Measurements from ENCODE around the gene RPS6KA2.

RPS6KA2 gene

DNA sequence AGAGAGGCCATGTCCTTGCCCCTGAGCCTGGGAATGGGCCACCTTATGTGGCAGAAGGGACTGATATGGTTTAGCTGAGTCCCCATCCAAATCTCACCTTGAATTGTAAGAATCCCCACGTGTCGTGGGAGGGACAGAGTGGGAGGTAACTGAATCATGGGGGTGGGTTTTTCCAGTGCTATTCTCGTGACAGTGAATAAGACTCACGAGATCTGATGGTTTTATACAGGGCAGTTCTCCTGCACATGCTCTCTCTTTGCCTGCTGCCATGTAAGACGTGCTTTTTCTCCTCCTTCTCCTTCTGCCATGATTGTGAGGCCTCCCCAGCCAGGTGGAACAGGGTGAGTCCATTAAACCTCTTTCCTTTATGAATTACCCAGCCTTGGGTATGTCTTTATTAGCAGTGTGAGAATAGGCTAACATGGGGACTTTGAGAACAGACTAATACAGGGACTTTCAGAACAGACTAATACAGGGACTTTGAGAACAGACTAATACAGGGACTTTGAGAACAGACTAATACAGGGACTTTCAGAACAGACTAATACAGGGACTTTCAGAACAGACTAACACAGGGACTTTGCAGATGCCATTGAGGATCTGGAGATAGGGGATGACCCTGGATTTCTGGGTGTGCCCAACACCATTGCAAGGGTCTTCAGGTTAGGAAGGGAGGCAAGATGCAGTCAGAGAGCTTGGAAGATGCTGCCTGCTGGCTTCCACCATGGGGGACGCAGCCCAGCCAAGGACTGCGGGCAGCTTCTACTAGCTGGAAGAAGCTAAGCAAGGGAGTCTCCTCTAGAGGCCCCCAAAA, 127.5 kb downstream of the RPS6KA2 start:
- no peak for DNase-seq (ENCODE audit: low read depth in 2 of 2)
- H3K4me3 ChIP-seq (replicated peaks in 1 of 2; ENCODE audit: low read depth in 2 of 2, low read length in 2 of 2), result no peak overlapping the region
- TF ChIP-seq, protein P1, sequence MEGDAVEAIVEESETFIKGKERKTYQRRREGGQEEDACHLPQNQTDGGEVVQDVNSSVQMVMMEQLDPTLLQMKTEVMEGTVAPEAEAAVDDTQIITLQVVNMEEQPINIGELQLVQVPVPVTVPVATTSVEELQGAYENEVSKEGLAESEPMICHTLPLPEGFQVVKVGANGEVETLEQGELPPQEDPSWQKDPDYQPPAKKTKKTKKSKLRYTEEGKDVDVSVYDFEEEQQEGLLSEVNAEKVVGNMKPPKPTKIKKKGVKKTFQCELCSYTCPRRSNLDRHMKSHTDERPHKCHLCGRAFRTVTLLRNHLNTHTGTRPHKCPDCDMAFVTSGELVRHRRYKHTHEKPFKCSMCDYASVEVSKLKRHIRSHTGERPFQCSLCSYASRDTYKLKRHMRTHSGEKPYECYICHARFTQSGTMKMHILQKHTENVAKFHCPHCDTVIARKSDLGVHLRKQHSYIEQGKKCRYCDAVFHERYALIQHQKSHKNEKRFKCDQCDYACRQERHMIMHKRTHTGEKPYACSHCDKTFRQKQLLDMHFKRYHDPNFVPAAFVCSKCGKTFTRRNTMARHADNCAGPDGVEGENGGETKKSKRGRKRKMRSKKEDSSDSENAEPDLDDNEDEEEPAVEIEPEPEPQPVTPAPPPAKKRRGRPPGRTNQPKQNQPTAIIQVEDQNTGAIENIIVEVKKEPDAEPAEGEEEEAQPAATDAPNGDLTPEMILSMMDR (IDR thresholded peaks at IDR 0.05; ENCODE audit: low read depth, low read length), result no peak

DNA sequence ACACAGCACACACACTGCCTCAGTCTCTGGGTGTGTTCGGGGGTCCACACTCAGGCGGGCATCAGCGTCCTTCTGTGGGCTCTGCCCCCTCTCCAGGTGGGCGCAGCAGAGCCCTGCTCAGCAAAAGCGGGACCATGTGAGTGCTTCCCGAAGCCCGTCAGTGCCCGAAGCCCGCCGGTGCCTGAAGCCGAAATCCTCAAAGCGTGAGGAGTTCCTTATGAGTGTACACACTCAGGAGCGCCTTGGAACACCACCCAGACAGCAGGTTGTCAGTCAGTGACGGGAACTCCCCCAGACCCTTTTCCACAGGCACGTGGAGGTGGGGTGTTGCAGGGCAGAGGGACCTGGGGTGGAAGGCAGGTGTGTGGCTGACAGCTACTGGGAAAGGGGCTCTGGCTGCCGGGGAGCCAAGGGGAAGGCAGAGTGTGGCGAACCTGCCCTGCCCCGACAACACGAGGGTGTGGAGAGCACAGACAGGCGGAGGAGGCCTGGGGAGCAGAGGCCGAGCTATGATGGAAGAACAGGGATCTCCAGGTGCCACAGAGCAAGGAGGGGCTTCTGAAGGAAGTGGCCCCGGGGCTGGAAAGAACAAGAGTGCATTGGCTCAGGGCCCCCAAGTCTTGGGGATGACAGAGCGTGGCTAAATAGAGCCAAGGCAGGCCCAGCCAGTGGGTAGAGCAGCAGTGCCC, 128.2 kb downstream of the RPS6KA2 start:
- DNase-seq (ENCODE audit: low read depth in 2 of 2), result no peak
- H3K4me3 ChIP-seq (replicated peaks in 1 of 2; ENCODE audit: low read depth in 2 of 2, low read length in 2 of 2), result no peak overlapping the region
- TF ChIP-seq, protein P1 (IDR thresholded peaks at IDR 0.05; ENCODE audit: low read depth, low read length), result no peak

DNA sequence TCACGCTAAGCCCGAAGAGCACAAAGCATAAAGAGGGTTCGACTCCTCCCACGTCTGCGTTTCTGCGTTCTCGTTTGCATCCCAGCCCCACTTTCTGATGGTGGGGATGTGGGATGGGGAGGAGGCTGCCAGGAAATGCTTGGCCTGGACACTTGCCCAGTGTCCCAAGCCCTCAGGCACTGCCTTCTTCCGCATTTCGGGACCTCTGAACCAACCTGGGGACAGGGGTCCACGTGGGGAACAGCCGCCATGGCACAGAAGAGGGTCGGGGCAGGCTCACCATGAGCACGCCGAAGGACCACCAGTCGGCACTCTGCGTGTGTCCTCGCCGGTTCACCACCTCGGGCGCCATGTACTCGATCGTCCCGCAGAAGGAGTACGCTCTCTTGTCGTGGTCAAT, 128.8 kb downstream of the RPS6KA2 start:
- TF ChIP-seq, protein P1 (IDR thresholded peaks at IDR 0.05; ENCODE audit: low read depth, low read length), result no peak
- no peak overlapping the region for H3K4me3 ChIP-seq (replicated peaks in 1 of 2; ENCODE audit: low read depth in 2 of 2, low read length in 2 of 2)
- no peak for DNase-seq (ENCODE audit: low read depth in 2 of 2)

DNA sequence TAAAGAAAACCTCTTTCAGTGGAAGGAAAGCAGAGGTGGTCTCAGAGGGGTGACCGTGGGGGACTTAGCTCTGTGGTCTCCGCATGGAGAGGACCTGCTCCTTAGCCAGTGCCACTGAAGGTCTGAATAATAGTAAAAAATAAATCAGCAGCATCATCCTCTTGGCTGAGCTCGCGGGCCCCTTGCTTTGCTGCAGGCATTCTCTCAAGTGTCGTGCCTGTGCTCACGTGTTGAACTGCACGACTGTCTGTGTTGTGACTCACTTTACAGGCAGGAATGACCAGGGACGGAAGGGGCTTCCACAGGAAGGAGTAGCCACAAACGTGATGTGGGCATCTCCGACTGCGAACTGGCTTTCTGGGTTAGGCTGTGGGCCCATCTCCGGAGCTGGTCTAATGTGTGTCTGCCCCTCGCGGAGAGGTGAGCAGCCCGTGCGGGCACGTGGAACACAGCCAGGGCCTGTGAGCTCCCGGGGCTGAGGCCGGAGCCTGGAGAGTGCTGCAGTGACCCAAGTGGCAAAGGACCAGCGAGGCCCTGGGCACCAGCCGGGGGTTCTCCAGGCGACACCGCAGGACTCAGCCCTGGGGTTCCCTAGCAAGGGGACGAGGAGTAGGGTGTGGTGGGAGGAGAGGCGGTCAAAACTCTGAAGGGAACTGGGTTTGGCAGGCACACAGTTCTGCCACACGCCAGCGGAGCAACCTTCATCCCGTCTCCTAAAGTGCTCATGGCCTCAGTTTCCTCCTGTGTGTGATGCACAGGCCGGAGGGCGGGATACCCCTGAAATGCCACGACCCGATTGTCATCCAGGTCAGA, 129.8 kb downstream of the RPS6KA2 start:
- H3K4me3 ChIP-seq (replicated peaks in 1 of 2; ENCODE audit: low read depth in 2 of 2, low read length in 2 of 2), result no peak overlapping the region
- DNase-seq (ENCODE audit: low read depth in 2 of 2), result no peak
- TF ChIP-seq, protein P1 (IDR thresholded peaks at IDR 0.05; ENCODE audit: low read depth, low read length), result no peak

- DNase-seq (ENCODE audit: low read depth in 2 of 2), result no peak
- TF ChIP-seq, protein P1 (IDR thresholded peaks at IDR 0.05; ENCODE audit: low read depth, low read length), result no peak
- no peak overlapping the region for H3K4me3 ChIP-seq (replicated peaks in 1 of 2; ENCODE audit: low read depth in 2 of 2, low read length in 2 of 2)
These were observed 130.6 kb downstream of the RPS6KA2 start for GRCh38 chr6:166496460-166496859.

GRCh38 chr6:166495487-166496314, 131.3 kb downstream of the RPS6KA2 start:
- TF ChIP-seq, protein P1 (IDR thresholded peaks at IDR 0.05; ENCODE audit: low read depth, low read length), result no peak
- no peak overlapping the region for H3K4me3 ChIP-seq (replicated peaks in 1 of 2; ENCODE audit: low read depth in 2 of 2, low read length in 2 of 2)
- DNase-seq (ENCODE audit: low read depth in 2 of 2), result no peak
